Right atrium auricular region (tissue), 2 donors: ENCODE results near the gene TMEM52. TPM values are rescaled to one million over a fixed set of nuclear protein-coding genes. Genes with fewer than 3 reads are reported as not detected.

Experiments
- DNase-seq: peaks from one replicate; pipeline ENCODE4 v3.0.0-alpha.2; 2019; ENCODE audit warnings: low spot score
- H3K27ac ChIP-seq, 2 donors: fragments of 200-600 bp; sonication (generic); 1 replicate in 1 of 2; 2 replicates in 1 of 2; pipeline ENCODE4 v1.5.1; 2016 to 2019
- H3K27me3 ChIP-seq, 2 donors: fragments of 200-600 bp; sonication (generic); one replicate each; pipeline versions ENCODE4 v1.5.1 to v1.6.0; 2017 to 2019
- H3K36me3 ChIP-seq: fragments of 200-600 bp; sonication (generic); one replicate; pipeline ENCODE4 v1.5.1; 2016
- H3K4me1 ChIP-seq, 2 donors: fragments of 200-600 bp; sonication (generic); one replicate each; pipeline versions ENCODE4 v1.5.1 to v1.6.0; 2017 to 2019
- H3K4me3 ChIP-seq, 2 donors: fragments of 200-600 bp; sonication (generic); 1 replicate in 1 of 2; 2 replicates in 1 of 2; pipeline ENCODE4 v1.5.1; 2017 to 2019; ENCODE audit warnings: mild to moderate bottlenecking in 1 of 2, moderate library complexity in 1 of 2
- H3K9me3 ChIP-seq, 2 donors: fragments of 200-600 bp; sonication (generic); one replicate each; pipeline ENCODE4 v1.5.1; 2019
- CTCF ChIP-seq, 2 donors: fragments of 200-600 bp; sonication (generic); IDR thresholded peaks; one replicate each; pipeline ENCODE4 v1.5.1; 2019; ENCODE audit warnings: antibody characterized with exemption in 2 of 2
- total RNA-seq, 2 donors: library from RNA; depleted of rRNA; stranded (reverse); fragments of >200 nt; gene quantifications; one replicate each; pipeline ENCODE4 v1.1.0, GENCODE V29; 2016

TMEM52 gene
- total RNA-seq, 2 donors from 2014 or later: 0.51 to 1.8 TPM

GRCh38 chr1:1954831-1955441, 35.9 kb upstream of the TMEM52 start:
- DNase-seq: no peak
- no peak overlapping the region for H3K4me3 ChIP-seq
- H3K36me3 ChIP-seq: no peaks in the 10 kb centered on the region
- H3K27me3 ChIP-seq: no peaks in the 10 kb centered on the region
- H3K9me3 ChIP-seq: no peaks in the 10 kb centered on the region
- H3K4me1 ChIP-seq: peaks cover 0 to 6% of the 10 kb centered on the region in 2 donors
- H3K27ac ChIP-seq: no peak overlapping the region
- no peak for TF ChIP-seq CTCF (IDR thresholded peaks at IDR 0.05)

GRCh38 chr1:1954015-1954414, 34.9 kb upstream of the TMEM52 start:
- H3K27me3 ChIP-seq: no peaks in the 10 kb centered on the region
- TF ChIP-seq CTCF (IDR thresholded peaks at IDR 0.05): no peak
- no peak for DNase-seq
- H3K27ac ChIP-seq: no peak overlapping the region
- no peaks in the 10 kb centered on the region for H3K4me1 ChIP-seq
- H3K4me3 ChIP-seq: no peak overlapping the region
- H3K9me3 ChIP-seq: no peaks in the 10 kb centered on the region
- H3K36me3 ChIP-seq: no peaks in the 10 kb centered on the region

GRCh38 chr1:1950940-1951339, 31.9 kb upstream of the TMEM52 start:
- DNase-seq: no peak
- H3K27ac ChIP-seq: no peak overlapping the region
- H3K27me3 ChIP-seq: no peaks in the 10 kb centered on the region
- no peak for TF ChIP-seq CTCF (IDR thresholded peaks at IDR 0.05)
- peaks cover 0 to 8% of the 10 kb centered on the region in 2 donors for H3K4me1 ChIP-seq
- no peak overlapping the region for H3K4me3 ChIP-seq
- no peaks in the 10 kb centered on the region for H3K9me3 ChIP-seq
- no peaks in the 10 kb centered on the region for H3K36me3 ChIP-seq

GRCh38 chr1:1948783-1949182, 29.7 kb upstream of the TMEM52 start:
- no peaks in the 10 kb centered on the region for H3K27me3 ChIP-seq
- no peak for TF ChIP-seq CTCF (IDR thresholded peaks at IDR 0.05)
- no peak overlapping the region for H3K27ac ChIP-seq
- H3K4me1 ChIP-seq: peaks cover 0 to 15% of the 10 kb centered on the region in 2 donors
- no peaks in the 10 kb centered on the region for H3K36me3 ChIP-seq
- H3K9me3 ChIP-seq: no peaks in the 10 kb centered on the region
- no peak overlapping the region for H3K4me3 ChIP-seq
- DNase-seq: no peak

- no peak for DNase-seq
- no peaks in the 10 kb centered on the region for H3K9me3 ChIP-seq
- H3K4me3 ChIP-seq: no peak overlapping the region
- no peak for TF ChIP-seq CTCF (IDR thresholded peaks at IDR 0.05)
- H3K27ac ChIP-seq: no peak overlapping the region
- no peaks in the 10 kb centered on the region for H3K27me3 ChIP-seq
- peaks cover 0 to 17% of the 10 kb centered on the region in 2 donors for H3K4me1 ChIP-seq
- H3K36me3 ChIP-seq: no peaks in the 10 kb centered on the region
Measured at GRCh38 chr1:1947493-1947892, 28.4 kb upstream of the TMEM52 start.

GRCh38 chr1:1946540-1946939, 27.5 kb upstream of the TMEM52 start:
- no peak for TF ChIP-seq CTCF (IDR thresholded peaks at IDR 0.05)
- no peak overlapping the region for H3K27ac ChIP-seq
- peaks cover 0 to 17% of the 10 kb centered on the region in 2 donors for H3K4me1 ChIP-seq
- H3K9me3 ChIP-seq: no peaks in the 10 kb centered on the region
- H3K4me3 ChIP-seq: no peak overlapping the region
- no peak for DNase-seq
- H3K36me3 ChIP-seq: no peaks in the 10 kb centered on the region
- no peaks in the 10 kb centered on the region for H3K27me3 ChIP-seq
